PFSK-1 (cell line): Measurements from ENCODE around the gene SPIRE1.

ENCODE experiments used
- POLR2AphosphoS5 ChIP-seq: IDR thresholded peaks from 2 replicates; pipeline ENCODE4 v1.6.1; 2012; ENCODE audit warnings: low read depth, mild to moderate bottlenecking, control low read depth, low read length, moderate library complexity
- REST ChIP-seq, 2 experiments: IDR thresholded peaks; 2 replicates each; pipeline versions ENCODE4 v1.6.1 to v1.8.0; 2011 to 2012; ENCODE audit warnings: low read depth in 2 of 2, low read length in 2 of 2, control low read depth in 1 of 2, inconsistent platforms in 1 of 2, mild to moderate bottlenecking in 1 of 2, moderate library complexity in 1 of 2; ENCODE audit not compliant: insufficient read depth in 1 of 2
- SIN3A ChIP-seq: IDR thresholded peaks from 2 replicates; pipeline ENCODE4 v1.6.1; 2012; ENCODE audit warnings: mild to moderate bottlenecking, low read length, moderate library complexity, borderline replicate concordance; ENCODE audit not compliant: insufficient read depth

GRCh38 chr18:12470382-12471075 lies 187.4 kb downstream of the SPIRE1 start:
- TF ChIP-seq POLR2AphosphoS5, result no peak
- TF ChIP-seq SIN3A, result no peak
- TF ChIP-seq REST (IDR thresholded peaks at IDR 0.05; ENCODE audit: insufficient read depth in 1 of 2, low read depth in 2 of 2, low read length in 2 of 2), result no peak
